Measurements from ENCODE around the gene PLAAT1.

Gene PLAAT1

DNA sequence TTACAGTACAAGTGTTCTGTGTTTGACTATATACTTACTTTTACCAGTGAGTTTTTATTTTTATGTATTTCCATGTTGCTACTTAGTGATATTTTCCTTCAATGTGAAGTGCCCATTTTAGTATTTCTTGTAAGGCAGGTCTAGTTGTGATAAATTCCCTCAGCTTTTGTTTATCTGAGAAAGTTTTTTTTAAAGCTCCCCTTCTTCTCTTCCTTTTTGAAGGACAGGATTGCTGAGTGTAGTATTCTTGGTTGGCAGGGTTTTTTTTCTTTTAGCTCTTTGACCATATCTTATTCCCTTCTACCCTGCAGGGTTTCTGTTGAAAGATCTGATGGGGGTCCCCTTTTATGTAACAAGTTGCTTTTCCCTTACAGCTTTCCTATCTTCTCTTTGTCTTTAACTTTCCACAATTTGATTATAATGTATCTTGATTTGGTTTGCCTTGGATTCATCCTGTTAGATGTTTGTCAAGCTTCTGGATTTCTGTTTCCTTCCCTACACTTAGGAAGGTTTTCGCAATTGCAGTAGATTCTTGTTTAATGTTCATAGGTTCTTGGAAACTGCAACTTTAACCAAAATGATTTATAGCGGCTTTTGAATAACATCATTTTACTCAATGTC is 7.9 kb downstream of the PLAAT1 start:
- Histone ChIP-seq H3K4me1 (no peaks in the 10 kb centered on the region), H3K4me3 (no peak overlapping the region), H3K9ac (no peak overlapping the region), H3K27ac (no peak overlapping the region), H4K20me1 (no peaks in the 10 kb centered on the region), H3K4me2 (no peak overlapping the region), H3K9me3 (replicated peaks in 1 of 11) (peaks cover 36 to 52% (median 42%) of the 10 kb centered on the region in 11 experiments), H3K36me3 (no peaks in the 10 kb centered on the region), H3K27me3 (no peaks in the 10 kb centered on the region)
- no peak for TF ChIP-seq Cebpa-rat (IDR thresholded peaks at IDR 0.05)

DNA sequence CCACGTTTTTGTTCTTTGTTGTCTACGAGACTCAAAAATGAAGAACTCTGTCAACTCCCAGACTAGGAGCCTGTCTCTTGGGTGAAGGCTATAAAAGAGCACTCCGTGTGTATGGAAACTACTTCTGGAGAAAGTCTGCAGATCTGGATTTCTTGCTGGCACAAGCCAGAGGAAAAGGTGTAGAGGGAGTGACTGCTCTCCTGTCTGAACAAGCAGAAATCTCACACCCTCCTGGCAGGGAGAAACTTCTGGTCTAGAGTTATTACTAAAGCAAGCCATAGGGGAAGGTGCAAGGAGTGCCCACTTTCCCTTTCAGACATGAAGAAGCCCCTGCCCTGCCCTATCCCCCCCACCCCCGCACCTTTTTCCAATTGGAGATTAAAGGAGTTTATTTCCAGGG is 9.5 kb downstream of the PLAAT1 start:
- Histone ChIP-seq H3K9me3 (replicated peaks in 1 of 11) (peaks cover 36 to 52% (median 42%) of the 10 kb centered on the region in 11 experiments), H3K27ac (no peak overlapping the region), H3K4me1 (no peaks in the 10 kb centered on the region), H3K4me3 (no peak overlapping the region), H4K20me1 (no peaks in the 10 kb centered on the region), H3K4me2 (no peak overlapping the region), H3K9ac (no peak overlapping the region), H3K36me3 (no peaks in the 10 kb centered on the region), H3K27me3 (no peaks in the 10 kb centered on the region)
- TF ChIP-seq Cebpa-rat (IDR thresholded peaks at IDR 0.05) = no peak

DNA sequence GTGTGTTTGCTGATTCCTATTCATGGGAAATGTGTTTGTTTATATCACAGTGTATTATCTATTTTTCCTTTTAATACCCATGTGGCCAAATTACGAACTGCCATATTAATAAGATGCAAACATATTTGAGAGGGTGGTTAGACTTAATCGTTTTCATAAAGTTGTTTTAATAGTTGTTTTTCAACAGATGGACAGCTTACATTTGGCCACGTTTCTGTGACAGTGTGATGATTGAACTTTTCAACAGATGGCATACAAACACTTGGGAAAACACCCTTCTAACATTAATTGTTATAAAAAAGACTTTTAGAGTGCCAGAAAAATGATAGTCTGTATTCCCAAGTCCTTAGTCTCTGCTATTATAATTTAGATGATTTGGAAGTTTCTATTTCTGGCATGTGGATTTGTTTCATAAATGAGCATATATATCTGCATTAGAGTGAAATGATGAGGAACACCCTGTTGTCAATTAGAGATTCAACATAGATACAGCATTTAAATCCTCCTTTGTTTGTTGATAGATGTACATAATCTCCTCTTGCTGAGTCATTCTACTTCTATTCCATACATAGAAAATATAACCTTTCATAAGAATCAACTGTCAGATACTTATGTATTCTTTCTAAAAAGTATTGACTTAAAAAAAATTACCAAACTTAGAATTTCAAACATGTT is 13.1 kb downstream of the PLAAT1 start:
- no peaks in the 10 kb centered on the region for H3K27me3 ChIP-seq
- no peak overlapping the region for H3K4me2 ChIP-seq
- H4K20me1 ChIP-seq = no peaks in the 10 kb centered on the region
- peaks cover 14 to 26% (median 15%) of the 10 kb centered on the region in 11 experiments for H3K9me3 ChIP-seq (replicated peaks in 1 of 11)
- no peaks in the 10 kb centered on the region for H3K36me3 ChIP-seq
- TF ChIP-seq Cebpa-rat (IDR thresholded peaks at IDR 0.05) = no peak
- H3K4me3 ChIP-seq = no peak overlapping the region
- no peak overlapping the region for H3K27ac ChIP-seq
- H3K4me1 ChIP-seq = no peaks in the 10 kb centered on the region
- H3K9ac ChIP-seq = no peak overlapping the region

DNA sequence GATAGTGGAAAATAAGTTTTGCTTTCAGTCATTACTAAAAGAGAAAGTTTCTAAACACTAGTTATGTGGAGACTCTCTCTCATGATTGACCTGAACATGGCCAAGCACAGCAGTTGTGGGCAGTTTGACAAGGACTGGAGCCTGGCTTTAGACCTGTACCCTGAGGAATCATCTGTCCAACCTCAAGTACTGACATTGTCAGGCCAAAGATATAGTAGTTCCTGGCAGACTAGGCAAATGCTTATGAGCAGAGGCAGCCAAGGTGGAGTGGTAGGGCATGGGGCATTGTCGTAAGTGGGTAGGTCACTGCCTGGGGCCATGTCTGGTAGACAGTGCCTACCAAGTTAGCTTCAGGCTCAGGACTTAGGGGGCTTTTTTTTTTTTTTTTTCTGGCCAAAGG is 20.9 kb downstream of the PLAAT1 start:
- Histone ChIP-seq H3K4me3 (no peak overlapping the region), H3K9ac (no peak overlapping the region), H3K27me3 (no peaks in the 10 kb centered on the region), H4K20me1 (no peaks in the 10 kb centered on the region), H3K4me1 (no peaks in the 10 kb centered on the region), H3K36me3 (no peaks in the 10 kb centered on the region), H3K9me3 (replicated peaks in 1 of 11) (no peaks in the 10 kb centered on the region), H3K27ac (no peak overlapping the region), H3K4me2 (no peak overlapping the region)
- TF ChIP-seq Cebpa-rat (IDR thresholded peaks at IDR 0.05) = no peak

DNA sequence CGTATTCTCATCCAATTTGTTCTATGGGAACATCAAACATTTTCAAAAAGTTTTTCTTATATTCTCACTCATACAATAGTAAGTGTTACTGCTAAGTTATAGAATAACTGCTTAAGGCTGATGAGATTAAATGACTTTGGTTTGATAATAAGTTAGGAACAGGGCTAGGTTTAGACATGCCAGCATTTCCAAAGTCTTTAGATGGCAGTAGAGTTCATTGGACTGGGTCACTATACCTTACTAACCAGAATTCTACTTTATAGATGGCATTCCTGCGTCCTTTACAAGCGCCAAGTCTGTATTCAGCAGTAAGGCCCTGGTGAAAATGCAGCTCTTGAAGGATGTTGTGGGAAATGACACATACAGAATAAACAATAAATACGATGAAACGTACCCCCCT is 21.7 kb downstream of the PLAAT1 start:
- Histone ChIP-seq H3K9ac (no peak overlapping the region), H4K20me1 (no peaks in the 10 kb centered on the region), H3K4me1 (no peaks in the 10 kb centered on the region), H3K4me3 (no peak overlapping the region), H3K36me3 (no peaks in the 10 kb centered on the region), H3K4me2 (no peak overlapping the region), H3K27ac (no peak overlapping the region), H3K27me3 (no peaks in the 10 kb centered on the region), H3K9me3 (replicated peaks in 1 of 11) (no peaks in the 10 kb centered on the region)
- TF ChIP-seq Cebpa-rat (IDR thresholded peaks at IDR 0.05) = no peak

DNA sequence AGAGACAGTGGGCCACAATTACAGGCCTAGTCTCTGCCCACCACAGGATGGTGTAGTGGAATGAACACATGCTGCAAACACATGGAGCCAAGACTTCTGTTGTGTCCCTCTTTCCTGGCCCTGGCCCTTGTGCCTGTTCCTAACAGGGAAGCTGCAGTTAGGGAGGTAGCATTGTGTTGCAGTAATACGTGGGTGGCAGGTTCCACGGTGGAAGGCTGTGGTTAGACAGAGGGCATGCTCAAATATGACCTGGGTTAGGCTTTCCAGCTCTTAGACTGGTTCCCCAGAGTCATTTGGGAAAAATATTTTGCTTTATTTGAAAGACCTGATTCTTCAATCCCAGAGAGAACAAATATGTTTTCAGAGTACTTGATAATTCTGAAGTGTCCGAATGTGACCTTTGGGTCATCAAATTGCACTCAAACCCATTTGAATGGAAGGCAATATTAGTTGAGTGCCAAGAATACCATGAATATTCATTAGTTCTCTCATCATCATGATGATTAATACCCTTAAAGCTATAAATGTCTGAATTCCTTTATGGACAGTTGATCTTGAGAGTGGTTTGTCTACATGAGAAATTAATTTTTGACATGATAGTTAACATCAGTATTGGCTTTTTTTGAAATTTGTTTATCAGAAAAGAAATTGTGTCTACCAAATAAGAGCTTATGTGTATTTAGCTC is 28.5 kb downstream of the PLAAT1 start:
- Histone ChIP-seq H3K27ac (no peak overlapping the region), H3K36me3 (no peaks in the 10 kb centered on the region), H3K4me3 (no peak overlapping the region), H3K4me2 (no peak overlapping the region), H4K20me1 (no peaks in the 10 kb centered on the region), H3K9ac (no peak overlapping the region), H3K4me1 (no peaks in the 10 kb centered on the region), H3K27me3 (no peaks in the 10 kb centered on the region), H3K9me3 (replicated peaks in 1 of 11) (no peaks in the 10 kb centered on the region)
- TF ChIP-seq Cebpa-rat (IDR thresholded peaks at IDR 0.05) = no peak

DNA sequence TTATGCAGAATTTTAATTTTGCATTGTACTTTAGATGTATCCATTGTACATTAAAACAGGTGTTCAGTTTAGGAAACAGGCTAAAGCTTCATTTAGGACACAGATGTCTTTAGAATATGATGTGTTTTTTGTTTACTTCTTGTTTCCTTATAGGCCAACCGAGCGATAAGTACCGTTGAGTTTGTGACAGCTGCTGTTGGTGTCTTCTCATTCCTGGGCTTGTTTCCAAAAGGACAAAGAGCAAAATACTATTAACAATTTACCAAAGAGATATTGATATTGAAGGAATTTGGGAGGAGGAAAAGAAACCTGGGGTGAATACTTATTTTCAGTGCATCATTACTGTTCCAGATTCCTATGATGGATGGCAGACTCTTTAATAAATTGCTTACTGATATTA is 29.4 kb downstream of the PLAAT1 start:
- H3K9ac ChIP-seq = no peak overlapping the region
- H3K4me1 ChIP-seq = no peaks in the 10 kb centered on the region
- no peaks in the 10 kb centered on the region for H3K36me3 ChIP-seq
- no peaks in the 10 kb centered on the region for H3K9me3 ChIP-seq (replicated peaks in 1 of 11)
- H4K20me1 ChIP-seq = no peaks in the 10 kb centered on the region
- H3K4me2 ChIP-seq = no peak overlapping the region
- no peak for TF ChIP-seq Cebpa-rat (IDR thresholded peaks at IDR 0.05)
- no peak overlapping the region for H3K4me3 ChIP-seq
- H3K27me3 ChIP-seq = no peaks in the 10 kb centered on the region
- H3K27ac ChIP-seq = no peak overlapping the region

DNA sequence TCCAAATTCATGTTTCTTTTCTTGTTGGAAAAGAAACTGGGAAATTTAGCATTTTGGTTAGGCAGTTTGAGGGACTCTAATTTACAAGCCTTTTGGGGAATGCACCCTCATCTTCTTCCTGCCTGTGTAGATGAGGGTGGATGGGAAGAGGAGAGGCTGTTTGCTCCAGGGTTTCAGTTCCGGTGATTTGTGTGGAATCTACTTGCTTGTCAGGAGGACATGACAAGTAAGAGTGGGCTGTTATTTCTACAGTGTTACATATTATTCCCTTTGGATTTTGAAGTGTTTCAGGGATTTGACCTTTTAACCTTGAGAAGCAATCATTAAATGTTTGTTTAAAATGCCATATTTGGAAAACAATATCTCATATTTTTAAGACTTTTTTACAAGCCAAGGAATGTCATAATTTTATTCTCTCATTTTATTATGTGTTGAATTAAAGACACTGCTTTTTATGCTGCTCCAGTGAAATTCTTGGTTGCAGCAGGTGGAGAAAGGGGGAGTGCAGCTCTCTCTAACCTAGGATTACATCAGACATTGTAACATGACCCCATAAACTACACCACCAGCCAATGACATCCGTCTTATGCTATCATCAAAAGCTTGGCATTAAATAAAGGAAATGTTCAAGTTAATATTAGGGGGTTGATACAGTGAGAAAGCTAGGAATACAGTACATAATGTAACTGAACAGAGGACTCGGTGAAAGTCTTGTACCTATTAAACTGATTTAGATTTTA is 30.2 kb downstream of the PLAAT1 start:
- Histone ChIP-seq H3K27ac (no peak overlapping the region), H3K9me3 (replicated peaks in 1 of 11) (no peaks in the 10 kb centered on the region), H3K27me3 (no peaks in the 10 kb centered on the region), H3K4me1 (no peaks in the 10 kb centered on the region), H4K20me1 (no peaks in the 10 kb centered on the region), H3K36me3 (no peaks in the 10 kb centered on the region), H3K4me2 (no peak overlapping the region), H3K9ac (no peak overlapping the region), H3K4me3 (no peak overlapping the region)
- no peak for TF ChIP-seq Cebpa-rat (IDR thresholded peaks at IDR 0.05)

DNA sequence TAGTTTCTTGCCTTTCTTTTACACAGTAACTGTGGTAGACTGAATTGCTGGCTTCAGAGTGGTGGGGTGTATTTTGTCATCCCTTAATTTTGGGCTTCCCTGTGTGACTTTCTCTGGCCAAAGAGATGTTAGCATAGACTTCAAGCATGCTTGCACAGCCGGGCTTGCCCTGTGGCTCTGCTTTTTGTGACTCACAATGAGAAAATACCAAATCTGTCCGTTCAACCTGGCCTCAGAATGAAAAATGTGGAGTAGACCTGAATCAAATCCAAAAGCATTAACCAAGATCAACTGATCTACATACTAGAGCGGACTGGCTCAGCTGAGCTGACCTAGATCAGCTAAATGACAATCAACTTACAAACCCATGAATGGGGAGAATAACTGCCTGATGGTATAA is 51.4 kb downstream of the PLAAT1 start:
- H3K4me2 ChIP-seq = no peak overlapping the region
- peaks cover 11 to 26% (median 19%) of the 10 kb centered on the region in 11 experiments for H3K9me3 ChIP-seq (replicated peaks in 1 of 11)
- no peak overlapping the region for H3K27ac ChIP-seq
- no peak overlapping the region for H3K4me3 ChIP-seq
- no peak for TF ChIP-seq Cebpa-rat (IDR thresholded peaks at IDR 0.05)
- no peaks in the 10 kb centered on the region for H3K4me1 ChIP-seq
- H4K20me1 ChIP-seq = no peaks in the 10 kb centered on the region
- H3K9ac ChIP-seq = no peak overlapping the region
- no peaks in the 10 kb centered on the region for H3K27me3 ChIP-seq
- H3K36me3 ChIP-seq = no peaks in the 10 kb centered on the region
